ENCODE results near the gene NHSL1.

- TF ChIP-seq POLR2A (IDR thresholded peaks at IDR 0.05; ENCODE audit: low read depth, low read length) (no peak), TAF1 (IDR thresholded peaks at IDR 0.05; ENCODE audit: borderline replicate concordance, low read depth, low read length) (no peak), POLR2AphosphoS5 (IDR thresholded peaks at IDR 0.05; ENCODE audit: low read depth, low read length) (no peak)
These were observed 7.2 kb downstream of the NHSL1 start for GRCh38 chr6:138492113-138492512.

All from GM12892 (cell line).